VCaP (cell line): Measurements from ENCODE around the gene PLCD4.

ENCODE experiments used
- H3K27ac ChIP-seq: fragments of 450-650 bp; 2 replicates; pipeline ENCODE4 v1.5.1; 2017
- CTCF ChIP-seq: fragments of 450-650 bp; conservative IDR thresholded peaks from 2 replicates; pipeline ENCODE4 v1.5.1; 2017; ENCODE audit warnings: mild to moderate bottlenecking, moderate library complexity

The PLCD4 gene

GRCh38 chr2:218607436-218608115 lies at the start of gene PLCD4:
TSS of gene PLCD4 (plus strand) at chr2:218607899. CDS start at chr2:218615740, 7,841 bp downstream.
- no peak within 1 kb of the TSS for H3K27ac ChIP-seq
- TF ChIP-seq CTCF, result no peak

GRCh38 chr2:218557941-218558340 lies 49.8 kb upstream of the PLCD4 start:
- no peak for TF ChIP-seq CTCF
- H3K27ac ChIP-seq, result no peak overlapping the region

- TF ChIP-seq CTCF, result no peak
- no peak overlapping the region for H3K27ac ChIP-seq
These were observed 48.7 kb upstream of the PLCD4 start for GRCh38 chr2:218558986-218559385.

- no peak for TF ChIP-seq CTCF
These were observed 43.6 kb upstream of the PLCD4 start for GRCh38 chr2:218564056-218564455.

GRCh38 chr2:218566296-218566695 lies 41.4 kb upstream of the PLCD4 start:
- H3K27ac ChIP-seq, result no peak overlapping the region

More at GRCh38 chr2:218564056-218564455, 43.6 kb upstream of the PLCD4 start:
- H3K27ac ChIP-seq, result no peak overlapping the region

GRCh38 chr2:218567797-218568189 lies 39.9 kb upstream of the PLCD4 start:
- peak overlapping the region; percentile 86 for H3K27ac ChIP-seq
- no peak for TF ChIP-seq CTCF

More at GRCh38 chr2:218566296-218566695, 41.4 kb upstream of the PLCD4 start:
- TF ChIP-seq CTCF, result no peak

GRCh38 chr2:218568190-218569037 lies 39.3 kb upstream of the PLCD4 start, which contains the start of the genes CNOT9 and USP37:
TSS of gene CNOT9 (plus strand) at chr2:218568839. CDS start at chr2:218568955, 116 bp downstream.
TSS of gene USP37 (minus strand) at chr2:218568351. CDS start at chr2:218558653, 9,698 bp downstream.
- no peak for TF ChIP-seq CTCF
- peak within 1 kb of the TSS; percentile 86 for H3K27ac ChIP-seq
